ENCODE results near the gene RBMX. TPM values are rescaled to one million over a fixed set of nuclear protein-coding genes. Genes with fewer than 3 reads are reported as not detected.
"Not testable (repeated sequence)": the region's sequence is repeated elsewhere in the genome, so short reads cannot be mapped to it uniquely, and the experiment has no call there.

RBMX gene
- total RNA-seq (2021), result 409 and 414 TPM in 2 replicates
- long read RNA-seq, transcript RBMX-201 (9 exons, 2,012 nt), result major isoform, 2,158 of 3,015 reads
- long read RNA-seq, transcript RBMX-205 (3 exons, 2,041 nt), result minor isoform, 10 of 3,015 reads
- long read RNA-seq, transcript RBMX-207 (8 exons, 2,148 nt), result minor isoform, 18 of 3,015 reads
- long read RNA-seq, partial matches to known transcripts, result 39 of 3,015 reads
- long read RNA-seq, other reads (novel, unspliced or antisense), result 786 of 3,015 reads

- Histone ChIP-seq H2BK12ac (ENCODE audit: insufficient read length, low read depth, low read length) (no peak within 1 kb of the TSS), H2AFZ (ENCODE audit: low read length) (no peak within 1 kb of the TSS), H4K8ac (replicated peaks; ENCODE audit: insufficient read length, low read depth, low read length) (peak within 1 kb of the TSS; percentile 89), H2BK5ac (ENCODE audit: insufficient read length, low read length) (peak within 1 kb of the TSS; percentile 78), H3K14ac (ENCODE audit: insufficient read depth, low read length) (peak within 1 kb of the TSS; percentile 99), H4K5ac (ENCODE audit: insufficient read length, low read depth, low read length) (peak within 1 kb of the TSS; percentile 97), H3K79me2 (ENCODE audit: insufficient read depth, low read length) (peaks cover 12% of the 10 kb centered on the region; the same call in 1 of the 2 replicates), H3K23me2 (ENCODE audit: insufficient read length, low read depth, low read length, poor library complexity, severe bottlenecking) (no peaks in the 10 kb centered on the region), H3K18ac (ENCODE audit: insufficient read length, low read depth, low read length) (peak within 1 kb of the TSS; percentile 97), H3K4ac (ENCODE audit: low read depth, low read length) (peak within 1 kb of the TSS; percentile 82; the same call in 1 of the 2 replicates), H3K27me3 (ENCODE audit: insufficient read depth, low read length) (no peaks in the 10 kb centered on the region), H3K4me1 (ENCODE audit: insufficient read depth, low read length) (no peaks in the 10 kb centered on the region), H2AK5ac (ENCODE audit: insufficient read length, low read length) (no peak within 1 kb of the TSS), H3K23ac (ENCODE audit: insufficient read length, low read depth, low read length) (no peak within 1 kb of the TSS), H4K20me1 (ENCODE audit: control insufficient read depth, insufficient read depth, insufficient read length) (no peaks in the 10 kb centered on the region), H3K56ac (ENCODE audit: insufficient read length, low read depth, low read length) (peak within 1 kb of the TSS; percentile 85), H3K27ac (ENCODE audit: insufficient read length, low read depth, low read length) (peak within 1 kb of the TSS; percentile 51), H3K4me2 (ENCODE audit: insufficient read depth, insufficient read length, low read length) (peak within 1 kb of the TSS; percentile 58), H3K9me3 (ENCODE audit: control insufficient read depth, low read depth, low read length) (peaks cover 24% of the 10 kb centered on the region), H3K79me1 (ENCODE audit: insufficient read depth, low read depth, low read length, poor library complexity, severe bottlenecking) (no peaks in the 10 kb centered on the region), H2BK15ac (ENCODE audit: low read depth, low read length) (no peak within 1 kb of the TSS), H2BK20ac (ENCODE audit: low read depth, low read length, poor library complexity, severe bottlenecking) (no peak within 1 kb of the TSS), H3T11ph (ENCODE audit: low read length) (no peak within 1 kb of the TSS), H4K91ac (ENCODE audit: insufficient read length, low read depth, low read length) (peak within 1 kb of the TSS; percentile 87), H2BK120ac (ENCODE audit: low read depth, low read length, poor library complexity, severe bottlenecking) (peak within 1 kb of the TSS; percentile 65), H3K9ac (ENCODE audit: extremely low read depth, insufficient read length, low read length) (peak within 1 kb of the TSS; percentile 100)
- DNase-seq, result peak; percentile 86
- Mint-ChIP-seq H3K9me3 (peaks cover 66 to 72% of the 10 kb centered on the region in 2 experiments), H3K4me1 (peaks cover 9 to 31% of the 10 kb centered on the region in 2 experiments), H3K4me3 (peak within 1 kb of the TSS; percentile 89 to 97), H3K36me3 (ENCODE audit: insufficient read depth in 1 of 3, low read depth in 3 of 3) (peaks cover 37 to 50% (median 41%) of the 10 kb centered on the region in 3 experiments), H3K27me3 (ENCODE audit: low read depth) (peaks cover 4% of the 10 kb centered on the region), H3K27ac (peak within 1 kb of the TSS; percentile 95 to 99 (median 99))
- WGBS (ENCODE audit: extremely low coverage, insufficient read length, low lambda C conversion rate), result no CpG with 5 or more reads among the region's 34 CpGs
- TF ChIP-seq CTCF (conservative IDR thresholded peaks at IDR 0.05), result no peak
Observed at GRCh38 chrX:136880452-136881013, at the start of gene RBMX. Gene RBMX, minus strand, starts transcription at chrX:136880725. Its CDS starts 1,298 bp downstream, at chrX:136879427.

GRCh38 chrX:136921438-136921837, 40.9 kb upstream of the RBMX start:
- not testable (repeated sequence) for H2BK5ac ChIP-seq (ENCODE audit: insufficient read length, low read length); H3K23me2 ChIP-seq (ENCODE audit: insufficient read length, low read depth, low read length, poor library complexity, severe bottlenecking); H3K23ac ChIP-seq (ENCODE audit: insufficient read length, low read depth, low read length); H3K4me1 ChIP-seq (ENCODE audit: insufficient read depth, low read length); H4K91ac ChIP-seq (ENCODE audit: insufficient read length, low read depth, low read length); H4K5ac ChIP-seq (ENCODE audit: insufficient read length, low read depth, low read length); H3K79me1 ChIP-seq (ENCODE audit: insufficient read depth, low read depth, low read length, poor library complexity, severe bottlenecking); DNase-seq; H2BK120ac ChIP-seq (ENCODE audit: low read depth, low read length, poor library complexity, severe bottlenecking); H2BK12ac ChIP-seq (ENCODE audit: insufficient read length, low read depth, low read length); H2BK20ac ChIP-seq (ENCODE audit: low read depth, low read length, poor library complexity, severe bottlenecking); H3K4me3 Mint-ChIP-seq; H3K27ac Mint-ChIP-seq; H3K4me2 ChIP-seq (ENCODE audit: insufficient read depth, insufficient read length, low read length); H3K79me2 ChIP-seq (ENCODE audit: insufficient read depth, low read length); H3K9ac ChIP-seq (ENCODE audit: extremely low read depth, insufficient read length, low read length); H3K14ac ChIP-seq (ENCODE audit: insufficient read depth, low read length); H3K56ac ChIP-seq (ENCODE audit: insufficient read length, low read depth, low read length); H2BK15ac ChIP-seq (ENCODE audit: low read depth, low read length); H3K4ac ChIP-seq (ENCODE audit: low read depth, low read length); H3T11ph ChIP-seq (ENCODE audit: low read length); H3K27me3 Mint-ChIP-seq (ENCODE audit: low read depth); H4K20me1 ChIP-seq (ENCODE audit: control insufficient read depth, insufficient read depth, insufficient read length); H3K4me1 Mint-ChIP-seq; H3K9me3 ChIP-seq (ENCODE audit: control insufficient read depth, low read depth, low read length); H3K27me3 ChIP-seq (ENCODE audit: insufficient read depth, low read length); H3K27ac ChIP-seq (ENCODE audit: insufficient read length, low read depth, low read length); H4K8ac ChIP-seq (replicated peaks; ENCODE audit: insufficient read length, low read depth, low read length); H3K18ac ChIP-seq (ENCODE audit: insufficient read length, low read depth, low read length); H2AK5ac ChIP-seq (ENCODE audit: insufficient read length, low read length); H2AFZ ChIP-seq (ENCODE audit: low read length)
- no CpG with 5 or more reads among the region's 25 CpGs for WGBS (ENCODE audit: extremely low coverage, insufficient read length, low lambda C conversion rate)
- peaks cover 7 to 12% (median 7%) of the 10 kb centered on the region in 3 experiments for H3K36me3 Mint-ChIP-seq (ENCODE audit: insufficient read depth in 1 of 3, low read depth in 3 of 3)
- H3K9me3 Mint-ChIP-seq, result peaks cover 43 to 56% of the 10 kb centered on the region in 2 experiments
